ENCODE data around the gene SYT6.

GRCh38 chr1:114149211-114149610 is 4.5 kb downstream of the SYT6 start:
- TF ChIP-seq, protein P1, sequence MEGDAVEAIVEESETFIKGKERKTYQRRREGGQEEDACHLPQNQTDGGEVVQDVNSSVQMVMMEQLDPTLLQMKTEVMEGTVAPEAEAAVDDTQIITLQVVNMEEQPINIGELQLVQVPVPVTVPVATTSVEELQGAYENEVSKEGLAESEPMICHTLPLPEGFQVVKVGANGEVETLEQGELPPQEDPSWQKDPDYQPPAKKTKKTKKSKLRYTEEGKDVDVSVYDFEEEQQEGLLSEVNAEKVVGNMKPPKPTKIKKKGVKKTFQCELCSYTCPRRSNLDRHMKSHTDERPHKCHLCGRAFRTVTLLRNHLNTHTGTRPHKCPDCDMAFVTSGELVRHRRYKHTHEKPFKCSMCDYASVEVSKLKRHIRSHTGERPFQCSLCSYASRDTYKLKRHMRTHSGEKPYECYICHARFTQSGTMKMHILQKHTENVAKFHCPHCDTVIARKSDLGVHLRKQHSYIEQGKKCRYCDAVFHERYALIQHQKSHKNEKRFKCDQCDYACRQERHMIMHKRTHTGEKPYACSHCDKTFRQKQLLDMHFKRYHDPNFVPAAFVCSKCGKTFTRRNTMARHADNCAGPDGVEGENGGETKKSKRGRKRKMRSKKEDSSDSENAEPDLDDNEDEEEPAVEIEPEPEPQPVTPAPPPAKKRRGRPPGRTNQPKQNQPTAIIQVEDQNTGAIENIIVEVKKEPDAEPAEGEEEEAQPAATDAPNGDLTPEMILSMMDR (IDR thresholded peaks at IDR 0.05) = no peak
- no peak for TF ChIP-seq POLR2A (IDR thresholded peaks at IDR 0.05)

Measured in testis (tissue), 2 donors.